ENCODE measurements around the gene SH2D2A.

DNA sequence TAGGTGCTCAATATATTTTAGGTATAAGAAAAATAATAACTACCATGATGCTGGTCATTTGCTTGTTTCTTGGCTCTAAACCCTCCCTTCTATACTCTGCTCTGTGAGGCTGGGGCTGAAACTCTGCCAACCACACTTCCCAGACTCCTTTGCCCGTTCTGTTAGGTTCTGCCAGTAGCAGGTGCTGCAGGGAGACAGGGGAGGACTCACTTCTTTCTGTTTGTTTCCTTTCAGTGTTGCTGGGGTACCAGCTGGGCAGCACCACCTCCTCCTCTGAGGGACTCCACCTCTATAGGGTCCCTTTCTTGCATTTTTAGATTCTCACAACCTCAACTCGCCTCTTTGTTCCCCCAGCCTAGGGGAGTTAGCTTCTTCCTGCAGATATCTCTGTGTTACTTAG, 17.0 kb upstream of the SH2D2A start:
- TF ChIP-seq POLR2AphosphoS5 (IDR thresholded peaks at IDR 0.05; ENCODE audit: low read depth, low read length) (no peak), TAF1 (IDR thresholded peaks at IDR 0.05; ENCODE audit: borderline replicate concordance, insufficient read depth, low read length) (no peak), SIN3A (IDR thresholded peaks at IDR 0.05; ENCODE audit: borderline replicate concordance, insufficient read depth, low read length) (no peak)
- TF ChIP-seq, protein P1, sequence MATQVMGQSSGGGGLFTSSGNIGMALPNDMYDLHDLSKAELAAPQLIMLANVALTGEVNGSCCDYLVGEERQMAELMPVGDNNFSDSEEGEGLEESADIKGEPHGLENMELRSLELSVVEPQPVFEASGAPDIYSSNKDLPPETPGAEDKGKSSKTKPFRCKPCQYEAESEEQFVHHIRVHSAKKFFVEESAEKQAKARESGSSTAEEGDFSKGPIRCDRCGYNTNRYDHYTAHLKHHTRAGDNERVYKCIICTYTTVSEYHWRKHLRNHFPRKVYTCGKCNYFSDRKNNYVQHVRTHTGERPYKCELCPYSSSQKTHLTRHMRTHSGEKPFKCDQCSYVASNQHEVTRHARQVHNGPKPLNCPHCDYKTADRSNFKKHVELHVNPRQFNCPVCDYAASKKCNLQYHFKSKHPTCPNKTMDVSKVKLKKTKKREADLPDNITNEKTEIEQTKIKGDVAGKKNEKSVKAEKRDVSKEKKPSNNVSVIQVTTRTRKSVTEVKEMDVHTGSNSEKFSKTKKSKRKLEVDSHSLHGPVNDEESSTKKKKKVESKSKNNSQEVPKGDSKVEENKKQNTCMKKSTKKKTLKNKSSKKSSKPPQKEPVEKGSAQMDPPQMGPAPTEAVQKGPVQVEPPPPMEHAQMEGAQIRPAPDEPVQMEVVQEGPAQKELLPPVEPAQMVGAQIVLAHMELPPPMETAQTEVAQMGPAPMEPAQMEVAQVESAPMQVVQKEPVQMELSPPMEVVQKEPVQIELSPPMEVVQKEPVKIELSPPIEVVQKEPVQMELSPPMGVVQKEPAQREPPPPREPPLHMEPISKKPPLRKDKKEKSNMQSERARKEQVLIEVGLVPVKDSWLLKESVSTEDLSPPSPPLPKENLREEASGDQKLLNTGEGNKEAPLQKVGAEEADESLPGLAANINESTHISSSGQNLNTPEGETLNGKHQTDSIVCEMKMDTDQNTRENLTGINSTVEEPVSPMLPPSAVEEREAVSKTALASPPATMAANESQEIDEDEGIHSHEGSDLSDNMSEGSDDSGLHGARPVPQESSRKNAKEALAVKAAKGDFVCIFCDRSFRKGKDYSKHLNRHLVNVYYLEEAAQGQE (IDR thresholded peaks at IDR 0.05; ENCODE audit: insufficient read depth in 1 of 2, low read depth in 2 of 2, low read length in 2 of 2) = no peak

Data from PFSK-1 (cell line).